NCI-H128 (cell line): ENCODE measurements around the gene TMEM255A.

Source experiments
- DNase-seq: peaks from one replicate; lab custom pipeline; 2025; ENCODE audit not compliant: unreplicated experiment; lab: John Stamatoyannopoulos, UW

TMEM255A gene

GRCh38 chrX:120213438-120214265 lies 97.6 kb downstream of the TMEM255A start:
- peak; percentile 2 for DNase-seq
